HCT116 (cell line): ENCODE measurements around the gene PIEZO2. TPM values are rescaled to one million over a fixed set of nuclear protein-coding genes. Genes with fewer than 3 reads are reported as not detected.

Source experiments
- ATAC-seq: fragments of 200-7000 bp; cut with Tn5 transposase; 2 replicates; pipeline ENCODE4 v1.9.1; 2020; ENCODE audit warnings: mild to moderate bottlenecking, moderate library complexity
- BruUV-seq: library from RNA; stranded (reverse); fragments of 400-500 nt; replicated peaks from 2 replicates; lab custom pipeline; 2021; lab: Mats Ljungman, UMichigan
- CTCF ChIA-PET: fragments of 300-600 bp; sonication (Branson Sonifier 250); formaldehyde crosslinking; loops from one replicate; lab custom pipeline; 2021; ENCODE audit warnings: antibody characterized with exemption; lab: Charles Lee
- POLR2A ChIA-PET: fragments of 300-600, 350-600 bp; sonication (Branson Sonifier 250); formaldehyde crosslinking; loops from one replicate; lab custom pipeline; 2021; ENCODE audit warnings: antibody characterized with exemption; lab: Charles Lee
- RAD21 ChIA-PET, 2 experiments: fragments of 300-600 bp; sonication (Branson Sonifier 250); formaldehyde crosslinking; loops; one replicate each; lab custom pipeline; 2023; ENCODE audit warnings: low total read pairs in 2 of 2; ENCODE audit not compliant: uncharacterized antibody in 2 of 2, unreplicated experiment in 2 of 2, low non-redundant PET in 1 of 2; lab: Charles Lee
- DNase-seq: peaks from one replicate; pipeline ENCODE4 v3.0.0-alpha.2; 2010; ENCODE audit warnings: low read depth, low spot score
- H2AFZ ChIP-seq: fragments of 200-600 bp; shearing (Covaris generic), sonication (generic); 2 replicates; pipeline ENCODE4 v1.6.1; 2017; ENCODE audit warnings: low read depth, mixed run types, mixed read lengths, antibody characterized with exemption, low read length; ENCODE audit not compliant: poor library complexity, severe bottlenecking
- H3K27ac ChIP-seq: 2 replicates; pipeline ENCODE4 v1.5.1; 2012; ENCODE audit warnings: low read depth, low read length
- H3K27me3 ChIP-seq: fragments of 200-600 bp; sonication (generic); 2 replicates; pipeline ENCODE4 v1.6.1; 2016; ENCODE audit warnings: mixed run types, low read length, mixed read lengths; ENCODE audit not compliant: insufficient read depth
- H3K36me3 ChIP-seq, 2 experiments: fragments of 200-500 bp in 1 of 2; fragments of 200-600 bp in 1 of 2; sonication (Bioruptor generic) in 1 of 2; sonication (generic) in 1 of 2; 2 replicates each; pipeline versions ENCODE4 v1.5.1 to v1.6.1; 2014 to 2016; ENCODE audit warnings: low read length in 2 of 2, inconsistent platforms in 1 of 2, mixed read lengths in 1 of 2, mixed run types in 1 of 2; ENCODE audit not compliant: insufficient read depth in 2 of 2, control insufficient read depth in 1 of 2
- H3K4me1 ChIP-seq, 2 experiments: fragments of 200-600 bp in 1 of 2; sonication (generic) in 1 of 2; 2 replicates each; pipeline versions ENCODE4 v1.5.1 to v1.6.1; 2012 to 2017; ENCODE audit warnings: low read length in 2 of 2, inconsistent platforms in 1 of 2, mild to moderate bottlenecking in 1 of 2, mixed read lengths in 1 of 2, mixed run types in 1 of 2, moderate library complexity in 1 of 2; ENCODE audit not compliant: insufficient read depth in 2 of 2, control insufficient read depth in 1 of 2
- H3K4me2 ChIP-seq: fragments of 200-600 bp; sonication (generic); 2 replicates; pipeline ENCODE4 v1.6.1; 2017; ENCODE audit warnings: mixed run types, low read length, mixed read lengths
- H3K4me3 ChIP-seq, 2 experiments: fragments of 200-600 bp in 1 of 2; sonication (generic) in 1 of 2; replicated peaks in 1 of 2; 2 replicates each; pipeline ENCODE4 v1.5.1; 2011 to 2016; ENCODE audit warnings: low read length in 2 of 2, control low read depth in 1 of 2, low read depth in 1 of 2, mild to moderate bottlenecking in 1 of 2, mixed read lengths in 1 of 2, mixed run types in 1 of 2
- H3K79me2 ChIP-seq: fragments of 200-600 bp; sonication (generic); 2 replicates; pipeline ENCODE4 v1.6.1; 2017; ENCODE audit warnings: mild to moderate bottlenecking, mixed run types, low read length, moderate library complexity, mixed read lengths; ENCODE audit not compliant: insufficient read depth
- H3K9ac ChIP-seq: fragments of 200-600 bp; sonication (generic); 2 replicates; pipeline ENCODE4 v1.6.1; 2016; ENCODE audit warnings: low read length, mixed read lengths
- H3K9me2 ChIP-seq: fragments of 200-600 bp; sonication (generic), shearing (Covaris generic); 2 replicates; pipeline ENCODE4 v1.6.1; 2017; ENCODE audit warnings: mixed run types, mild to moderate bottlenecking, moderate library complexity; ENCODE audit not compliant: insufficient read depth
- H3K9me3 ChIP-seq, 2 experiments: fragments of 200-500 bp in 1 of 2; fragments of 200-600 bp in 1 of 2; sonication (Bioruptor generic) in 1 of 2; sonication (generic) in 1 of 2; 2 replicates each; pipeline ENCODE4 v1.6.1; 2014 to 2017; ENCODE audit warnings: low read length in 2 of 2, mixed read lengths in 2 of 2, inconsistent platforms in 1 of 2, low read depth in 1 of 2, mild to moderate bottlenecking in 1 of 2, mixed run types in 1 of 2, moderate library complexity in 1 of 2; ENCODE audit not compliant: control insufficient read depth in 1 of 2, insufficient read depth in 1 of 2
- H4K20me1 ChIP-seq: fragments of 200-600 bp; sonication (generic), shearing (Covaris generic); 2 replicates; pipeline ENCODE4 v1.6.1; 2017; ENCODE audit warnings: mixed run types, mild to moderate bottlenecking, moderate library complexity; ENCODE audit not compliant: insufficient read depth
- CBX3 ChIP-seq: IDR thresholded peaks from 2 replicates; pipeline ENCODE4 v1.6.1; 2012; ENCODE audit warnings: low read depth
- CEBPB ChIP-seq: IDR thresholded peaks from 2 replicates; pipeline ENCODE4 v1.6.1; 2012; ENCODE audit warnings: low read depth
- EGR1 ChIP-seq: IDR thresholded peaks from 2 replicates; pipeline ENCODE4 v1.6.1; 2012; ENCODE audit warnings: low read depth
- ELF1 ChIP-seq: IDR thresholded peaks from 2 replicates; pipeline ENCODE4 v1.6.1; 2012; ENCODE audit warnings: low read depth, borderline replicate concordance
- EZH2 ChIP-seq: fragments of 200-600 bp; sonication (generic); IDR thresholded peaks from 2 replicates; pipeline ENCODE4 v1.6.1; 2017; ENCODE audit warnings: antibody characterized with exemption, mixed run types
- EZH2phosphoT487 ChIP-seq: fragments of 200-600 bp; IDR thresholded peaks from 2 replicates; pipeline ENCODE4 v1.6.1; 2018; ENCODE audit warnings: antibody characterized with exemption, borderline replicate concordance
- FOSL1 ChIP-seq: IDR thresholded peaks from 2 replicates; pipeline ENCODE4 v1.6.1; 2012; ENCODE audit warnings: low read depth
- POLR2A ChIP-seq: IDR thresholded peaks from 2 replicates; pipeline ENCODE4 v1.7.0; 2011; ENCODE audit warnings: borderline replicate concordance; ENCODE audit not compliant: insufficient read depth, insufficient read length; ENCODE audit errors: extremely low read depth
- SIN3A ChIP-seq: IDR thresholded peaks from 2 replicates; pipeline ENCODE4 v1.6.1; 2012; ENCODE audit warnings: low read depth
- SP1 ChIP-seq: IDR thresholded peaks from 2 replicates; pipeline ENCODE4 v1.6.1; 2012; ENCODE audit warnings: low read depth
- SRF ChIP-seq: IDR thresholded peaks from 2 replicates; pipeline ENCODE4 v1.6.1; 2012; ENCODE audit warnings: low read depth
- TCF7L2 ChIP-seq: IDR thresholded peaks from 2 replicates; pipeline ENCODE4 v1.7.0; 2011; ENCODE audit warnings: borderline replicate concordance, inconsistent platforms; ENCODE audit not compliant: insufficient read depth, insufficient read length; ENCODE audit errors: extremely low read depth
- YY1 ChIP-seq: IDR thresholded peaks from 2 replicates; pipeline ENCODE4 v1.6.1; 2011; ENCODE audit warnings: low read length, low read depth, moderate library complexity, mild to moderate bottlenecking; ENCODE audit not compliant: insufficient replicate concordance; ENCODE audit errors: extremely low read depth
- ZFX ChIP-seq: fragments of 450-650 bp; IDR thresholded peaks from 2 replicates; pipeline ENCODE4 v1.6.1; 2017
- ZNF274 ChIP-seq: fragments of 200-500 bp; sonication (Bioruptor generic); IDR thresholded peaks from 2 replicates; pipeline ENCODE4 v1.6.1; 2014; ENCODE audit warnings: mild to moderate bottlenecking, low read depth, low read length, inconsistent platforms
- intact Hi-C: fragments of 100-400 bp; cut with micrococcal nuclease; formaldehyde crosslinking; loops from 2 replicates; pipeline ENCODE4 v1.10.0; 2022
- total RNA-seq: library from RNA; stranded (reverse); gene quantifications from one replicate; pipeline ENCODE4 v1.2.1, GENCODE V29; 2021; ENCODE audit not compliant: unreplicated experiment
- TF ChIP-seq, protein P1 (sequence below): IDR thresholded peaks from 2 replicates; pipeline ENCODE4 v1.6.1; 2012
- TF ChIP-seq, protein P2 (sequence below): IDR thresholded peaks from 2 replicates; pipeline ENCODE4 v1.6.1; 2011; ENCODE audit warnings: mild to moderate bottlenecking, low read length, moderate library complexity; ENCODE audit not compliant: insufficient replicate concordance; ENCODE audit errors: extremely low read depth
- TF ChIP-seq, protein P3 (sequence below): IDR thresholded peaks from 2 replicates; pipeline ENCODE4 v1.6.1; 2012
- TF ChIP-seq, protein P4 (sequence below), 3 experiments: fragments of 200-600 bp in 1 of 3; sonication (generic) in 1 of 3; IDR thresholded peaks in 2 of 3; conservative IDR thresholded peaks in 1 of 3; 2 replicates each; pipeline ENCODE4 v1.5.1; 2012 to 2017; ENCODE audit warnings: low read depth in 2 of 3, low read length in 2 of 3, antibody characterized with exemption in 1 of 3, borderline replicate concordance in 1 of 3, control low read depth in 1 of 3, mild to moderate bottlenecking in 1 of 3, mixed read lengths in 1 of 3, mixed run types in 1 of 3, moderate library complexity in 1 of 3; ENCODE audit not compliant: insufficient read depth in 1 of 3

Gene PIEZO2
- total RNA-seq, 1 experiment from 2014 or later, result 0.34 TPM

DNA sequence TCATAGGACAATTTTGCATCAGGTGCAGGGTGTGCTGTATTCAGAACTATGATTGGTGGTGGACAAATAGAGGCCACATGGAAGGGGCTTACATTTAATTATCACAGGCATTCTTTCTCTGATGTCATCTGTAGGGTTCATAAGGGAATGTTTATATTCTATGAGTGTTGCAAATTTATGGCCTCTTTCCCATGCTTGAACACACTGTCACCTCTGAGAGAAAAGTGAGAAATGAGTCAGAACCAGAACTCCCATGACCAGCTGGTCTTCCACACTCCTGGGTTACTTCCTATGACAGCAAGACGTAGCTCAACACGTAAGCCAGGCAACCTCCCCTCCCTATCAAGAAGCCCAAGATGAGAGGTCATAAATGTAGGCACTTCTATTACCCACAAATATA is 310.8 kb downstream of the PIEZO2 start:
- Histone ChIP-seq H3K4me3 (no peak overlapping the region), H3K4me1 (no peaks in the 10 kb centered on the region), H3K4me2 (no peak overlapping the region), H3K36me3 (no peaks in the 10 kb centered on the region), H3K9ac (no peak overlapping the region), H3K9me2 (no peaks in the 10 kb centered on the region), H2AFZ (no peak overlapping the region), H3K9me3 (no peaks in the 10 kb centered on the region), H3K27me3 (peaks cover 27% of the 10 kb centered on the region; the same call in 1 of the 2 replicates), H3K79me2 (no peaks in the 10 kb centered on the region), H4K20me1 (no peaks in the 10 kb centered on the region), H3K27ac (no peak overlapping the region)
- ChIA-PET RAD21 (no interaction called here), CTCF (interaction anchor here (1.2 to 1.3 kb wide), 2 partner anchors 12 to 16 kb away, joined by 3 to 5 read pairs; no protein-coding TSS in a partner anchor), POLR2A (no interaction called here)
- intact Hi-C loops, result no loop called here
- DNase-seq (no peak), ATAC-seq (no peak)
- no TSS peak for BruUV-seq
- no peak for TF ChIP-seq EZH2
- TF ChIP-seq CBX3, result no peak
- TF ChIP-seq ZFX, result no peak
- TF ChIP-seq CEBPB, result no peak
- no peak for TF ChIP-seq EZH2phosphoT487
- no peak for TF ChIP-seq SP1
- TF ChIP-seq ZNF274, result no peak
- no peak for TF ChIP-seq SRF
- no peak for TF ChIP-seq POLR2A
- TF ChIP-seq YY1, result no peak
- no peak for TF ChIP-seq EGR1
- TF ChIP-seq TCF7L2, result no peak
- TF ChIP-seq, protein P1, sequence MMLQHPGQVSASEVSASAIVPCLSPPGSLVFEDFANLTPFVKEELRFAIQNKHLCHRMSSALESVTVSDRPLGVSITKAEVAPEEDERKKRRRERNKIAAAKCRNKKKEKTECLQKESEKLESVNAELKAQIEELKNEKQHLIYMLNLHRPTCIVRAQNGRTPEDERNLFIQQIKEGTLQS, result no peak
- TF ChIP-seq FOSL1, result no peak
- TF ChIP-seq, protein P2, sequence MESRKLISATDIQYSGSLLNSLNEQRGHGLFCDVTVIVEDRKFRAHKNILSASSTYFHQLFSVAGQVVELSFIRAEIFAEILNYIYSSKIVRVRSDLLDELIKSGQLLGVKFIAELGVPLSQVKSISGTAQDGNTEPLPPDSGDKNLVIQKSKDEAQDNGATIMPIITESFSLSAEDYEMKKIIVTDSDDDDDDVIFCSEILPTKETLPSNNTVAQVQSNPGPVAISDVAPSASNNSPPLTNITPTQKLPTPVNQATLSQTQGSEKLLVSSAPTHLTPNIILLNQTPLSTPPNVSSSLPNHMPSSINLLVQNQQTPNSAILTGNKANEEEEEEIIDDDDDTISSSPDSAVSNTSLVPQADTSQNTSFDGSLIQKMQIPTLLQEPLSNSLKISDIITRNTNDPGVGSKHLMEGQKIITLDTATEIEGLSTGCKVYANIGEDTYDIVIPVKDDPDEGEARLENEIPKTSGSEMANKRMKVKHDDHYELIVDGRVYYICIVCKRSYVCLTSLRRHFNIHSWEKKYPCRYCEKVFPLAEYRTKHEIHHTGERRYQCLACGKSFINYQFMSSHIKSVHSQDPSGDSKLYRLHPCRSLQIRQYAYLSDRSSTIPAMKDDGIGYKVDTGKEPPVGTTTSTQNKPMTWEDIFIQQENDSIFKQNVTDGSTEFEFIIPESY, result no peak
- TF ChIP-seq, protein P3, sequence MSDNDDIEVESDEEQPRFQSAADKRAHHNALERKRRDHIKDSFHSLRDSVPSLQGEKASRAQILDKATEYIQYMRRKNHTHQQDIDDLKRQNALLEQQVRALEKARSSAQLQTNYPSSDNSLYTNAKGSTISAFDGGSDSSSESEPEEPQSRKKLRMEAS, result no peak
- TF ChIP-seq SIN3A, result no peak
- TF ChIP-seq, protein P4, sequence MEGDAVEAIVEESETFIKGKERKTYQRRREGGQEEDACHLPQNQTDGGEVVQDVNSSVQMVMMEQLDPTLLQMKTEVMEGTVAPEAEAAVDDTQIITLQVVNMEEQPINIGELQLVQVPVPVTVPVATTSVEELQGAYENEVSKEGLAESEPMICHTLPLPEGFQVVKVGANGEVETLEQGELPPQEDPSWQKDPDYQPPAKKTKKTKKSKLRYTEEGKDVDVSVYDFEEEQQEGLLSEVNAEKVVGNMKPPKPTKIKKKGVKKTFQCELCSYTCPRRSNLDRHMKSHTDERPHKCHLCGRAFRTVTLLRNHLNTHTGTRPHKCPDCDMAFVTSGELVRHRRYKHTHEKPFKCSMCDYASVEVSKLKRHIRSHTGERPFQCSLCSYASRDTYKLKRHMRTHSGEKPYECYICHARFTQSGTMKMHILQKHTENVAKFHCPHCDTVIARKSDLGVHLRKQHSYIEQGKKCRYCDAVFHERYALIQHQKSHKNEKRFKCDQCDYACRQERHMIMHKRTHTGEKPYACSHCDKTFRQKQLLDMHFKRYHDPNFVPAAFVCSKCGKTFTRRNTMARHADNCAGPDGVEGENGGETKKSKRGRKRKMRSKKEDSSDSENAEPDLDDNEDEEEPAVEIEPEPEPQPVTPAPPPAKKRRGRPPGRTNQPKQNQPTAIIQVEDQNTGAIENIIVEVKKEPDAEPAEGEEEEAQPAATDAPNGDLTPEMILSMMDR (IDR thresholded peaks at IDR 0.05 in 2 of 3, conservative IDR thresholded peaks at IDR 0.05 in 1 of 3; ENCODE audit: borderline replicate concordance in 1 of 3, insufficient read depth in 1 of 3, low read depth in 2 of 3, low read length in 2 of 3), result no peak
- TF ChIP-seq ELF1, result no peak
